HEK293T (cell line): Measurements from ENCODE around the gene CADM1.

ENCODE experiments used
- ARNT ChIP-seq: fragments of 450-650 bp; IDR thresholded peaks from 2 replicates; pipeline ENCODE4 v1.6.1; 2017; ENCODE audit warnings: mild to moderate bottlenecking
- BHLHE40 ChIP-seq: fragments of 450-650 bp; IDR thresholded peaks from 2 replicates; pipeline ENCODE4 v1.6.1; 2016; ENCODE audit warnings: mild to moderate bottlenecking, moderate library complexity, borderline replicate concordance
- CTBP1 ChIP-seq: fragments of 450-650 bp; IDR thresholded peaks from 2 replicates; pipeline ENCODE4 v1.6.1; 2016; ENCODE audit warnings: borderline replicate concordance
- ELF4 ChIP-seq: fragments of 450-650 bp; IDR thresholded peaks from 2 replicates; pipeline ENCODE4 v1.6.1; 2017; ENCODE audit warnings: antibody characterized with exemption
- FOXA1 ChIP-seq: fragments of 450-650 bp; IDR thresholded peaks from 2 replicates; pipeline ENCODE4 v1.6.1; 2016; ENCODE audit warnings: mild to moderate bottlenecking
- FOXK2 ChIP-seq: fragments of 450-650 bp; IDR thresholded peaks from 2 replicates; pipeline ENCODE4 v1.6.1; 2016; ENCODE audit warnings: mild to moderate bottlenecking
- FOXM1 ChIP-seq: fragments of 450-650 bp; IDR thresholded peaks from 2 replicates; pipeline ENCODE4 v1.6.1; 2017; ENCODE audit warnings: mild to moderate bottlenecking, borderline replicate concordance
- HDGF ChIP-seq: fragments of 450-650 bp; IDR thresholded peaks from 2 replicates; pipeline ENCODE4 v1.6.1; 2017; ENCODE audit warnings: antibody characterized with exemption, borderline replicate concordance
- LEF1 ChIP-seq: fragments of 450-650 bp; IDR thresholded peaks from 2 replicates; pipeline ENCODE4 v1.6.1; 2017; ENCODE audit warnings: mild to moderate bottlenecking, borderline replicate concordance
- SUZ12 ChIP-seq: fragments of 450-650 bp; IDR thresholded peaks from 2 replicates; pipeline ENCODE4 v1.6.1; 2016; ENCODE audit warnings: mild to moderate bottlenecking
- TARDBP ChIP-seq: fragments of 450-650 bp; IDR thresholded peaks from 2 replicates; pipeline ENCODE4 v1.6.1; 2016

DNA sequence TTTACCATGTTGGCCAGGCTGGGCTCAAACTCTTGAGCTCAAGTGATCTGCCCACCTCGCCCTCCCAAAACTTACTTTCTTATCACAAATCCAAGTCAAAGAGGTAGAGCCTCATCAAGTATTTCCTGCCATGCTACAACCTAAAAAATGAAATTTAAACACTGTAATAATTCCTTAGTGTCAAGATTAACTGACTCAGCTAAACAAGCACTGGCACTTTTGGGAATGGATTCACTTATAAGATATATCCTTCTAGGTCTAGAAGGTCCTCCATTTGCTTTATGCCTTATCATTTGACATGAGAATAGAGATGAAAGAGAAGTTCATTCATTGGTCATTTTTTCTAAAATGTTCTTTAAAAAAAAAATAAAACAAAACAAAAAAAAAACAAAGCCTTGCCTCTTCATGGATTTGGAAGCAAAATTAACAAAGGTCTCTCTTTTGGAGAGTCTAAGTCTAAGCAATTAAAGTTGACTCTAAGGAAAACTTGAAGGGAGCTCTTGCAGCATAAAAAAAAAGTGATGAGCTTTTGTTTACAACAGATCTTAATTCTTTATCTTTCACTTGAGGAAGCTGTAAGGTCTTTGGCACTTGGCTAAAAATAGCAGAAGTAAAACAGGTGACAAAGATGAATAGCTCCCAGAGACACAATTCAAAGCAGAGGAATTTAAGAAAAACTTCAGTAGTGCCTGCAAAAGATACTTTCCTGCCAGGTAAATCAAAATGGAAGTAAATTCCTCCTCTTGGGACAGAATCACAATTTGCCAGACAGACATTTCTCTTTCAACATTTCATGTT is 50.3 kb downstream of the CADM1 start:
- TF ChIP-seq HDGF: no peak
- TF ChIP-seq FOXM1: no peak
- TF ChIP-seq BHLHE40: no peak
- no peak for TF ChIP-seq SUZ12
- no peak for TF ChIP-seq ARNT
- TF ChIP-seq ELF4: no peak
- TF ChIP-seq FOXA1: no peak
- no peak for TF ChIP-seq LEF1
- no peak for TF ChIP-seq FOXK2
- TF ChIP-seq TARDBP: no peak
- TF ChIP-seq CTBP1: no peak
